Naive B cell (primary cell): Measurements from ENCODE around the gene NKIRAS1. TPM values are rescaled to one million over a fixed set of nuclear protein-coding genes. Genes with fewer than 3 reads are reported as not detected.
"Not testable (repeated sequence)": the region's sequence is repeated elsewhere in the genome, so short reads cannot be mapped to it uniquely, and the experiment has no call there.

Experiments
- ATAC-seq, 2 donors: fragments of 150-1000 bp; cut with Tn5 transposase; 2 replicates each; pipeline ENCODE4 v1.10.0; 2021; ENCODE audit warnings: low read depth in 2 of 2, mild to moderate bottlenecking in 2 of 2, moderate library complexity in 2 of 2
- DNase-seq: peaks from one replicate; pipeline ENCODE4 v3.0.0; 2022
- H3K27ac Mint-ChIP-seq, 6 donors: one replicate each; pipeline ENCODE4 v1.8.0; 2020 to 2022; ENCODE audit warnings: mild to moderate bottlenecking in 6 of 6, mixed read lengths in 6 of 6, moderate library complexity in 5 of 6, inconsistent platforms in 2 of 6
- H3K27me3 Mint-ChIP-seq, 3 donors: one replicate each; pipeline ENCODE4 v1.8.0; 2021 to 2022; ENCODE audit warnings: mixed read lengths in 3 of 3, mild to moderate bottlenecking in 1 of 3
- H3K36me3 Mint-ChIP-seq, 2 donors: one replicate each; pipeline ENCODE4 v1.8.0; 2020 to 2022; ENCODE audit warnings: mixed read lengths in 2 of 2, inconsistent platforms in 1 of 2, mild to moderate bottlenecking in 1 of 2
- H3K4me1 Mint-ChIP-seq, 3 donors: one replicate each; pipeline ENCODE4 v1.8.0; 2020 to 2022; ENCODE audit warnings: mixed read lengths in 3 of 3, inconsistent platforms in 1 of 3, mild to moderate bottlenecking in 1 of 3, moderate library complexity in 1 of 3
- H3K4me3 Mint-ChIP-seq, 8 donors: one replicate each; pipeline ENCODE4 v1.8.0; 2020 to 2022; ENCODE audit warnings: mild to moderate bottlenecking in 8 of 8, mixed read lengths in 8 of 8, moderate library complexity in 8 of 8, inconsistent platforms in 2 of 8
- H3K9me3 Mint-ChIP-seq, 7 donors: one replicate each; pipeline ENCODE4 v1.8.0; 2020 to 2022; ENCODE audit warnings: mixed read lengths in 7 of 7, mild to moderate bottlenecking in 5 of 7, inconsistent platforms in 2 of 7, moderate library complexity in 1 of 7
- polyA plus RNA-seq, 6 donors: library from polyadenylated mRNA; unstranded; fragments of 300-500 nt; fragmentation: Illumina TruSeq; gene quantifications; one replicate each; pipeline ENCODE4 v1.2.3, GENCODE V29; 2021; ENCODE audit warnings: low read depth in 6 of 6

Gene NKIRAS1
- polyA plus RNA-seq, 6 donors from 2014 or later = 5.2 to 7.9 (median 6.2) TPM

DNA sequence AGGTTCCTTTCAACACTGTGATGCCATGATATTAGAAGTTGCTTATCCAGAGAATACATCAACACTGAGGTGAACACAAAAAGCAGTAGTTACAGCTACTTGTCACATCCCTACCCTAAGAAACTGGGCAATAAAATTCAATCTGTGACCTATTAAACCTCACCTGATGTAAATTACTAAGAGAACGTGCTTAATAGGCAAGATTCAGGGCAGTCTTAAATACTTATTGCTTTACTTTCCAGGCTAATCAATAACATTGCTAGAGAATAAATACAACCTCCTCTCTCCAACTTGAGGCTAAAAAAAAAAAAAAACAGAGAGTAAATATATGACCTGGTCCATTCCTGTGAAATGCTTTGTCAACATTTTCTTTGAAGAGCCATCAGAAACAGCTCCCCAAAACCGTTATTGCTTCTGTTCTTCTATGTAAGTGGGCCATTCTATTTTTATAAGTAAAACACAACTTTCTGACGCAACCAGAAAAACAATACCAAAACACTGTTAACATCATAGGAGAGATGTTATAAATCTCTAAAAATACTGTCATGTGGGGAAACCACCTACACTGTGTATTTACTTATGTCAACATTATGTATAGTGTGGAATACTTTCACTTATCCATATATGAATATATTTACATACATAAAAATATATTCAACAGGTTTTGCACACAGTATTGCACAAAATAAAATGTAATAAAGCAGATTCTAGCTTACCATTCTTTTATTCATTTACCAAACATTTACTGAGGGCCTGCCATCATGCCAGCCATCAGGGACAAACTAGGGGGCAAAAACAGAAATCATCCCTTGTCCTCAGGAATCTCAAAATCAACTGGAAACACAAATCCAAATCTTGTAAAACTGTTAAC is 2.7 kb downstream of the NKIRAS1 start:
- peaks cover 7 to 17% of the 10 kb centered on the region in 2 donors for H3K36me3 Mint-ChIP-seq
- no peak for ATAC-seq
- DNase-seq = no peak

DNA sequence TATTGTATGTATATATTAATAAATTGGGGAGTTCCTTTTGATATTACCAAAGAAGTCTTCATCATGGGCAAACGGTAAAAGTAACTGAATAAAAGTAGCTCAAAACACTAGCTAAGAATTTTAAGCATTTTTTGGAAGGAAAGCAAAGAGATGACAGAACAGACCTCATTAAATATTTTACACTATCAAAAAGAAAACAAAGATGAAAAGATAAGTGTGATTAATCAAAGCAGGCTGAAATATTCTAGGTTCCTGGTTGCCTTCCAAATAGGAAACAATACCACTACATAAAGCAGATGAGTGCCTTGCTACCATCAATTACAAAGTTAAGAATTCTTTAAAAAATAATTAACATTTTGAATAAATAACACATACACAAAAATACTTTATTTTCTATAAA is 3.6 kb downstream of the NKIRAS1 start:
- DNase-seq (no peak), ATAC-seq (no peak)
- Mint-ChIP-seq H3K27me3 (no peaks in the 10 kb centered on the region), H3K4me3 (no peak overlapping the region), H3K9me3 (no peaks in the 10 kb centered on the region), H3K36me3 (peaks cover 7 to 11% of the 10 kb centered on the region in 2 donors), H3K27ac (no peak overlapping the region), H3K4me1 (peaks cover 15 to 34% (median 24%) of the 10 kb centered on the region in 3 donors)

More for the DNA sequence above, 2.7 kb downstream of the NKIRAS1 start:
- peaks cover 25 to 43% (median 34%) of the 10 kb centered on the region in 3 donors for H3K4me1 Mint-ChIP-seq
- H3K27ac Mint-ChIP-seq = peak overlapping the region in 1 of 6 donors; percentile 6
- no peaks in the 10 kb centered on the region for H3K9me3 Mint-ChIP-seq
- peak overlapping the region in 1 of 8 donors; percentile 99 for H3K4me3 Mint-ChIP-seq
- H3K27me3 Mint-ChIP-seq = no peaks in the 10 kb centered on the region

DNA sequence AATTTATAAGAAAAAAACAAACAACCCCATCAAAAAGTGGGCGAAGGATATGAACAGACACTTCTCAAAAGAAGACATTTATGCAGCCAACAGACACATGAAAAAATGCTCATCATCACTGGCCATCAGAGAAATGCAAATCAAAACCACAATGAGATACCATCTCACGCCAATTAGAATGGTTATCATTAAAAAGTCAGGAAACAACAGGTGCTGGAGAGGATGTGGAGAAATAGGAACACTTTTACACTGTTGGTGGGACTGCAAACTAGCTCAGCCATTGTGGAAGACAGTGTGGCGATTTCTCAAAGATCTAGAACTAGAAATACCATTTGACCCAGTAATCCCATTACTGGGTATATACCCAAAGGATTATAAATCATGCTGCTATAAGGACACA is 4.5 kb downstream of the NKIRAS1 start:
- Mint-ChIP-seq H3K27ac (peak overlapping the region in 1 of 6 donors; percentile 85), H3K4me1 (peaks cover 8 to 26% (median 16%) of the 10 kb centered on the region in 3 donors)
- H3K27me3 Mint-ChIP-seq, ATAC-seq, H3K9me3 Mint-ChIP-seq, H3K4me3 Mint-ChIP-seq, H3K36me3 Mint-ChIP-seq, DNase-seq: not testable (repeated sequence)

- no peak overlapping the region for H3K4me3 Mint-ChIP-seq
- ATAC-seq (no peak), DNase-seq (no peak)
- no peaks in the 10 kb centered on the region for H3K27me3 Mint-ChIP-seq
- H3K27ac Mint-ChIP-seq = no peak overlapping the region
- no peaks in the 10 kb centered on the region for H3K9me3 Mint-ChIP-seq
- peaks cover 4 to 7% of the 10 kb centered on the region in 2 donors for H3K36me3 Mint-ChIP-seq
- peaks cover 8 to 19% (median 11%) of the 10 kb centered on the region in 3 donors for H3K4me1 Mint-ChIP-seq
Measured at GRCh38 chr3:23911397-23911796, 5.4 kb downstream of the NKIRAS1 start.

- ATAC-seq (no peak), DNase-seq (no peak)
- Mint-ChIP-seq H3K4me1 (peaks cover 0 to 8% (median 5%) of the 10 kb centered on the region in 3 donors), H3K27me3 (no peaks in the 10 kb centered on the region), H3K36me3 (peaks cover 5 to 7% of the 10 kb centered on the region in 2 donors), H3K4me3 (no peak overlapping the region), H3K9me3 (peaks cover 0 to 2% (median 0%) of the 10 kb centered on the region in 7 donors), H3K27ac (no peak overlapping the region)
Measured at GRCh38 chr3:23909341-23909740, 7.4 kb downstream of the NKIRAS1 start.

- Mint-ChIP-seq H3K27me3 (no peaks in the 10 kb centered on the region), H3K4me3 (no peak overlapping the region), H3K4me1 (peaks cover 0 to 3% (median 2%) of the 10 kb centered on the region in 3 donors), H3K36me3 (peaks cover 10 to 13% of the 10 kb centered on the region in 2 donors), H3K9me3 (peaks cover 0 to 5% (median 0%) of the 10 kb centered on the region in 7 donors), H3K27ac (peak overlapping the region in 1 of 6 donors; percentile 77)
- DNase-seq (no peak), ATAC-seq (no peak)
Measured at GRCh38 chr3:23904545-23904944, 12.2 kb downstream of the NKIRAS1 start.

DNA sequence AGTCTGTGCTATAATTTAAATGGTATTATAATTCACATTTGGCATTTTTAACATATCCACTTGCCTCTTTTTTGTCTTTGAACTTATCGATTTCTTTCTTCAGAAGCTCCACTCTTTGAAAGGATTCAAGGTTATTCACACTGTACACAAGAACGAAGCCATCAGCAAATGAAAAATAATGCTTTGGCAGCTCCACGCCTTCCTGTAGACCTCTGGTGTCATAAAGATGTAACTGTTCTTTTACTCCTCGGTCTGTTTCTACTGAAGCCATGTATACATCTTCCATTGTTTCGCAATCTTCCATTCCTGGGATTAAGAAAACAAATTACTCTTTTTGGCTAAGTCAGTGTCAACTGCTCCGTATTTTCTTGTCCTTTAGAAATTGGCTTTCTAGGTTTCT is 16.0 kb downstream of the NKIRAS1 start:
- no peak for ATAC-seq
- H3K4me1 Mint-ChIP-seq = peaks cover 2 to 6% (median 3%) of the 10 kb centered on the region in 3 donors
- no peaks in the 10 kb centered on the region for H3K27me3 Mint-ChIP-seq
- no peak overlapping the region for H3K4me3 Mint-ChIP-seq
- H3K36me3 Mint-ChIP-seq = peaks cover 24 to 26% of the 10 kb centered on the region in 2 donors
- H3K27ac Mint-ChIP-seq = no peak overlapping the region
- DNase-seq = no peak
- H3K9me3 Mint-ChIP-seq = peaks cover 0 to 5% (median 0%) of the 10 kb centered on the region in 7 donors

GRCh38 chr3:23895181-23895580 is 21.6 kb downstream of the NKIRAS1 start:
- H3K27me3 Mint-ChIP-seq = no peaks in the 10 kb centered on the region
- peaks cover 0 to 13% (median 6%) of the 10 kb centered on the region in 3 donors for H3K4me1 Mint-ChIP-seq
- no peaks in the 10 kb centered on the region for H3K9me3 Mint-ChIP-seq
- peaks cover 16 to 25% of the 10 kb centered on the region in 2 donors for H3K36me3 Mint-ChIP-seq
- DNase-seq (no peak), ATAC-seq (no peak)
- no peak overlapping the region for H3K4me3 Mint-ChIP-seq
- H3K27ac Mint-ChIP-seq = peak overlapping the region in 3 of 6 donors; percentile 1 to 42 (median 18)

DNA sequence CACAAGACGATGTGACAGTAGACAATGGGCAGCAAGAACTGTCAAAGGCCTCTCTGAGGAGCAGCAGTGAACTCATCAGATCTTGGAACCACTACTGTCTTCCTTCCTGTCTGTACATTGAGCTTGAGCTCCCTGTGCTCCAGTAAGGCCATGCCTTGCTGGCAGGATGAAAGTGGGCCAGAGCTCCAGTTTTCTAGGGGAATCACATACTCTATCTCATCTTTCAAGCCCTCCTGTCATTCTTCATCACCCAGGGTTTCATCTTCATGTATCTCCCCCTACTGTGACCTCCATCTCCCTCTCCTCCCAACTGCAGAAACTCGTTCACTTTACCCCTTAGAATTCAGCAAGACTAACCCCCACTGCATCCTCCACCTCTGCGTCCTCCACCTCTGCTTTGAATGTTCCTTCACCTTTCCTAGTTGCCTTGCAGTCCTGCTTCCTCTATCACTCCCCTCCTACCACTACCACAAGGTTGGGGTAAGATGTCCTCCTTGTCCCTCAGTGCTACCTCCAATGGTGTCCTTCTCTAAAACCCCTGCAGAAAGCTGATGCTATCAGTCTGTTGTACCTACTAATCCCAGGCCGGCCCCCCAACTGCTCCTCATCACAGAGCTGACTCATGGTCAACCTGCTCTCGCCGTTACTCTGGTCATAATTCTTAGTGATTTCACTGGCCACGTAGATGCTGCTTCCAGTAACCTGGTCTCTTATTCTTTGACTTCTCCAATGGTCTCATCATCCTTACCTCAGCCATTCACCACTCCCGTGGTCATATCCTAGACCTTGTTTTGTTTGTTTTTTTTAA is 22.3 kb downstream of the NKIRAS1 start:
- Mint-ChIP-seq H3K9me3 (no peaks in the 10 kb centered on the region), H3K27me3 (no peaks in the 10 kb centered on the region), H3K4me3 (no peak overlapping the region), H3K4me1 (peaks cover 0 to 13% (median 6%) of the 10 kb centered on the region in 3 donors), H3K36me3 (peaks cover 14 to 22% of the 10 kb centered on the region in 2 donors), H3K27ac (peak overlapping the region in 4 of 6 donors; percentile 1 to 71 (median 34))
- DNase-seq (no peak), ATAC-seq (no peak)

DNA sequence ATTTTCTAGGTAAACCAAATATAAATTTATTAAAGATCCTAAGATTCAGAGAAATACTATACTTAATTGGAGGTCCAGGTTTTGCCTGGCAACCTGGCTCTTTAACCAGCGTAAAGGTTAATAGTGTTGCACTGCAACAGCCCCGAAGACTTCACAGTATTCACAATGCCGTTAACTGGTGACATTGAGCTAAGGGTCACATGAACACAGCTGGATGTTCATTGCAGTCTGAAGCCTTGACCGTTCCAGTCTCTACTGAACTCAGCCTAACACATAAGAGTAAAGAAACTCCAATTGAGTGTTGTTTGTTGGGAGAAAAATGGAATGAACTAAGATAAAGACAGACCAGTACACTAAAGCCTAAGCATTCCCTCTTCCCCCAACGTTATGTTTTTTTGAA is 26.8 kb downstream of the NKIRAS1 start:
- peak overlapping the region in 1 of 6 donors; percentile 35 for H3K27ac Mint-ChIP-seq

DNA sequence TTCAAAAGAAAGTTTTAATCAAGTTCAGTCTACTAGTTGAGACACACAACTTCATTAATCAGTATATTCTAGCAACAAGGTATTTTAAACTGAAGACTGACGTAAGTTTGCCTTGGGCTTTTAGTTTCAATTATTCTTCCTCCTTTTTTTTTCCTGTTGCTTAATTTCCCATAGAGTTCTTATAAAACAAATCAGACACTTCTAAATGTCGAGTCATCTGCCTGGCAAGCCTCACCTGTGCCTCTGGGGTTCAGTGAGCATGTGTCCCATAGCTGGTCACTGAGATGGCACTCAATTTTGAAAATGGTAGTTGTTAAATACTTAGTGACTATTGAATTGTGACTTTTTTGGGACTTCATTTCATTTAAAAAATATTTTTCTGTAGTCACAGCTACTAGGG is 27.4 kb downstream of the NKIRAS1 start:
- H3K27me3 Mint-ChIP-seq = no peaks in the 10 kb centered on the region
- peak overlapping the region in 1 of 6 donors; percentile 70 for H3K27ac Mint-ChIP-seq
- H3K4me1 Mint-ChIP-seq = peaks cover under 1 to 3% (median 3%) of the 10 kb centered on the region in 3 donors
- ATAC-seq (no peak), DNase-seq (no peak)
- peak overlapping the region in 1 of 8 donors; percentile 28 for H3K4me3 Mint-ChIP-seq
- H3K9me3 Mint-ChIP-seq = no peaks in the 10 kb centered on the region
- H3K36me3 Mint-ChIP-seq = no peaks in the 10 kb centered on the region

More for the DNA sequence above, 26.8 kb downstream of the NKIRAS1 start:
- H3K36me3 Mint-ChIP-seq = no peaks in the 10 kb centered on the region
- H3K9me3 Mint-ChIP-seq = no peaks in the 10 kb centered on the region
- no peak for ATAC-seq
- no peak for DNase-seq
- H3K4me1 Mint-ChIP-seq = peaks cover 3 to 8% (median 6%) of the 10 kb centered on the region in 3 donors
- no peak overlapping the region for H3K4me3 Mint-ChIP-seq
- no peaks in the 10 kb centered on the region for H3K27me3 Mint-ChIP-seq

- Mint-ChIP-seq H3K27me3 (no peaks in the 10 kb centered on the region), H3K4me3 (no peak overlapping the region), H3K36me3 (no peaks in the 10 kb centered on the region), H3K9me3 (no peaks in the 10 kb centered on the region), H3K27ac (peak overlapping the region in 1 of 6 donors; percentile 15), H3K4me1 (peaks cover 0 to 3% (median 0%) of the 10 kb centered on the region in 3 donors)
- peak; percentile 21 to 45 for ATAC-seq
- DNase-seq = peak; percentile 39
Measured at GRCh38 chr3:23888617-23889228, 28.1 kb downstream of the NKIRAS1 start.

DNA sequence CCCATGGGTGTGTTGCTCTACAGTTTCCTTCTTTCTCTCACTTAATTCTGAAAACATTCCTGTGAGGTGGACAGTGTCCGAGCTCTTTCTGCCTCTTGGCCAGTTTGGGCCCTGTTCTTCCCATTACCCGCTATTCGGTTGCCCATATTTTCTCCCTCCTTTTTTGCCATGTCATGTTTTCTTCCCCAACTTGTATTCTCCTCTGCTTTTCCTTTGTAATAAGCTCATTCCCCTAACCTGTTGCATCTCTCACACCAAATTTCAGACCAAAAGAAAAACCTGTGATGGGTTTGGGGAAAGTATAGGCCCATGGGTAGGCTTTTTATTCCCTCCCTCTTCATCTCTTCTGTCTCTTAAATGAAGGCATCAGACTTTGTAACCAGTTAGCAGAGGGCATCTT is 30.5 kb downstream of the NKIRAS1 start:
- ATAC-seq = no peak
- H3K27me3 Mint-ChIP-seq = no peaks in the 10 kb centered on the region
- H3K4me3 Mint-ChIP-seq = no peak overlapping the region
- H3K9me3 Mint-ChIP-seq = peaks cover 0 to 1% (median 0%) of the 10 kb centered on the region in 7 donors
- no peak for DNase-seq
- peaks cover 0 to 6% of the 10 kb centered on the region in 2 donors for H3K36me3 Mint-ChIP-seq
- peak overlapping the region in 3 of 6 donors; percentile 3 to 40 (median 4) for H3K27ac Mint-ChIP-seq
- H3K4me1 Mint-ChIP-seq = peaks cover 4 to 18% (median 8%) of the 10 kb centered on the region in 3 donors
